GM19238 (cell line): ENCODE results near the gene HAUS5.
"Not testable (repeated sequence)": the region's sequence is repeated elsewhere in the genome, so short reads cannot be mapped to it uniquely, and the experiment has no call there.

ENCODE experiments used
- DNase-seq: peaks from one replicate; pipeline ENCODE4 v3.0.0; 2011; ENCODE audit warnings: low spot score; ENCODE audit not compliant: insufficient read length

HAUS5 gene

GRCh38 chr19:35642798-35643254 is 30.3 kb downstream of the HAUS5 start:
- DNase-seq: no peak

DNA sequence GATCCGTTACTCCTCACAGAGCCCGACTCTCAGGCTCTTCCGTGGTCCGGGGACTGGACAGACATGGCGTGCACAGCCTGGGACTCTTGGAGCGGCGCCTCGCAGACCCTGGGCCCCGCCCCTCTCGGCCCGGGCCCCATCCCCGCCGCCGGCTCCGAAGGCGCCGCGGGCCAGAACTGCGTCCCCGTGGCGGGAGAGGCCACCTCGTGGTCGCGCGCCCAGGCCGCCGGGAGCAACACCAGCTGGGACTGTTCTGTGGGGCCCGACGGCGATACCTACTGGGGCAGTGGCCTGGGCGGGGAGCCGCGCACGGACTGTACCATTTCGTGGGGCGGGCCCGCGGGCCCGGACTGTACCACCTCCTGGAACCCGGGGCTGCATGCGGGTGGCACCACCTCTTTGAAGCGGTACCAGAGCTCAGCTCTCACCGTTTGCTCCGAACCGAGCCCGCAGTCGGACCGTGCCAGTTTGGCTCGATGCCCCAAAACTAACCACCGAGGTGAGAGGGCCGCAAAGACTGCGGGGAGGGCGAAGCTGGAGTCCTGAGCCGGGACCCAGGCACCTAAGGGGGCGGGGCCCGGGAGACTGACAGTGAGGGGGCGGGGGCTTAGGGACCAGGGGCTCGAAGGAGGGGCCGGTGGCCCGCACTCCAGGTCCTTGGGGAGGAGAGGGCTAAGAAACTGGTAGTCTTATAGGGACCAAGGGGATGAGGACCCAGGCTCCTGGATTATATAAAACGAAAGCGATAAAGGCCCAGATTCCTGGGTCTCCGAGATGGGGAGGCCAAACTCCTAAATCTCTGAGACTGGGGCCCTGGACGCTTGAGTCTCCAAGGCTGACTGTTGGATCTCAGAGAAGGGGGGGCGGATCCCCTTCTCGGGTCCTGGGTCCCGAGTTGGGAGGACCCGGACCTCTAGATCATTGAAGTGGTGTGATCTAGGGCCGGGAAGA is 31.0 kb downstream of the HAUS5 start:
- DNase-seq: peak; percentile 88

DNA sequence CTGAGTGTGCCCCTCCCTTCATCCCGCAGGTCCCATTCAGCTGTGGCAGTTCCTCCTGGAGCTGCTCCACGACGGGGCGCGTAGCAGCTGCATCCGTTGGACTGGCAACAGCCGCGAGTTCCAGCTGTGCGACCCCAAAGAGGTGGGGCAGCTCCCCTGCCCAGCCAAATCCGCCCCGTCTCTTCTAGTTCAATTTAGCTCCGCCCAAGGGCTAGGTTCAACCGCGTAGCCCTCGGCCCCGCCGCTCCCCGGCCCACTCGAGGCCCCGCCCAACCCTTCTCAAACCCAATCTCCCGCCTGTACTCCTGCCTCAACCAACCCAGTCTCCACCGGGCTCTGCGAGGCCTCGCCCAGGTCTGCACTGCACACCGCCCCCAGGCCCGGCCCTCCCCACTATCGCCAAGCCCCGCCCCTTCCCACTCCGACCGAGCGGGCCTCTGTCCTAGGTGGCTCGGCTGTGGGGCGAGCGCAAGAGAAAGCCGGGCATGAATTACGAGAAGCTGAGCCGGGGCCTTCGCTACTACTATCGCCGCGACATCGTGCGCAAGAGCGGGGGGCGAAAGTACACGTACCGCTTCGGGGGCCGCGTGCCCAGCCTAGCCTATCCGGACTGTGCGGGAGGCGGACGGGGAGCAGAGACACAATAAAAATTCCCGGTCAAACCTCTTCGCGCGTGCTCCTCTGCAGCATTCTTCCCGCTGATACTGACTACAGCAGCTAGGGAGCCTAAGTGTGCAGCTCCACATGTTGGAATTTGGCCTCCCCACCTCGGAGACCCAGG is 31.9 kb downstream of the HAUS5 start:
- peak; percentile 95 for DNase-seq

DNA sequence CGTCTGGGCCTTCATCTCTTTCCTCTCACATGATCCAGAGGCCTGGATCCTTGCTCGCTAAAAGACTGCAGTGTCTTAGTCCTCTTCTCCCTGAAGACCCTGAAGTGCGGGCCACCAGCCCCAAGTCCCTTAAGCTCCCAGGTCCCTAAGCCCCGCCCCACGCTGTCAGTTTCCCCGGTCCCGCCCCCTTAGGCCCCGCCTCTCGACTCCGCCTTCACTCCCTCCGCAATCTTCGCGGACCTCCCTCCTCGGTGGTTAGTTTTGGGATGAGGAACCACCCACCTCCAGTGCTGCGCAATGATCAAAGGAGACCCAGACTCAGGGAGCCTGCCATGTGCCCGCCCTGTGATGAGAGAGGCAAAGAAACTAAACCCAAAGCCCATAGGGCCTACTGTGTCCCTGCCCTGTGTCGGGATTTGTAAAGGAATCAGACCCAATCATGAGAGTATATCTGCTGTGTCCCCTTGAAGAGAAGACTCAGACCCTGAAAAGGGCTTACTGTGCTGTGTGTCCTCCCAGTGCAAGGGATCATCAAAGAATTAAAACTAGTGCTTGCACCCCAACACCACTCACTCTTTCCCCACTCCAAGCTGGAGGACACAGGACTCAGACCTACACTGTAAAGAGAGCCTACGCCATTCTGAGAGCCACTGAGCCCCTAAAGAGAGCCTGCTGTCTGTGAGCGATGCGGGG is 32.6 kb downstream of the HAUS5 start:
- DNase-seq: peak; percentile 35

DNA sequence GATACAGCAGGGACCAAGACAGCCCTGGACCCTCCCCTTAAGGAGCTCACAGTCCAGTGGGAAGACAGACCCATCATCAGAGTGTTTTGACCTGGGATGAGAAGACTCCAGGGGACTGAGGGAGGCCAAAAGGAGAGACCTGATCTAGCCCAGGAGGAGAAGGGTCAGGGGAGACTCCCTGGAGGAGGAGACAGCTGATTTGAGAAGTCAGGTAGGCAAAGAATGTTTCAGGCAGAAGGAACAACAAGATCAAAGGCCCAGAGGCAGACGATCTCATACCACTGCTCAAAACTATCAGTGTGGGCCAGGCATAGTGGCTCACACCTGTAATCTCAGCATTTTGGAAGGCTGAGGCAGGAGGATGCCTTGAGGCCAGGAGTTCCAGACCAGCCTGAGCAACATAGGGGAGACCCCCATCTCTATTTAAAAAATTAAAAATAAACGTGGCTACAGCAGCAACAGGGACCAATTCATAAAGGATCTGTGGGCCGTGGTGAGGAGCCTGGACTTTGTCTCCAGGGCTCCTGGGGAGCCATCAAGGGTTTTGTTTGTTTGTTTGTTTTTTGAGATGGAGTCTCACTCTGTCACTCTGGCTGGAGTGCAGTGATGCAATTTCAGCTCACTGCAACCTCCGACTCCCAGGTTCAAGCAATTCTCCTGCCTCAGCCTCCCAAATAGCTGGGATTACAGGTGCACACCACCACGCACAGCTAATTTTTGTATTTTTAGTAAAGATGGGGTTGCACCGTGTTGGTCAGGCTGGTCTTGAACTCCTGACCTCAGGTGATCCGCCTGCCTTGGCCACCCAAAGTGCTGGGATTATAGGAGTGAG is 33.4 kb downstream of the HAUS5 start:
- DNase-seq: no peak

DNA sequence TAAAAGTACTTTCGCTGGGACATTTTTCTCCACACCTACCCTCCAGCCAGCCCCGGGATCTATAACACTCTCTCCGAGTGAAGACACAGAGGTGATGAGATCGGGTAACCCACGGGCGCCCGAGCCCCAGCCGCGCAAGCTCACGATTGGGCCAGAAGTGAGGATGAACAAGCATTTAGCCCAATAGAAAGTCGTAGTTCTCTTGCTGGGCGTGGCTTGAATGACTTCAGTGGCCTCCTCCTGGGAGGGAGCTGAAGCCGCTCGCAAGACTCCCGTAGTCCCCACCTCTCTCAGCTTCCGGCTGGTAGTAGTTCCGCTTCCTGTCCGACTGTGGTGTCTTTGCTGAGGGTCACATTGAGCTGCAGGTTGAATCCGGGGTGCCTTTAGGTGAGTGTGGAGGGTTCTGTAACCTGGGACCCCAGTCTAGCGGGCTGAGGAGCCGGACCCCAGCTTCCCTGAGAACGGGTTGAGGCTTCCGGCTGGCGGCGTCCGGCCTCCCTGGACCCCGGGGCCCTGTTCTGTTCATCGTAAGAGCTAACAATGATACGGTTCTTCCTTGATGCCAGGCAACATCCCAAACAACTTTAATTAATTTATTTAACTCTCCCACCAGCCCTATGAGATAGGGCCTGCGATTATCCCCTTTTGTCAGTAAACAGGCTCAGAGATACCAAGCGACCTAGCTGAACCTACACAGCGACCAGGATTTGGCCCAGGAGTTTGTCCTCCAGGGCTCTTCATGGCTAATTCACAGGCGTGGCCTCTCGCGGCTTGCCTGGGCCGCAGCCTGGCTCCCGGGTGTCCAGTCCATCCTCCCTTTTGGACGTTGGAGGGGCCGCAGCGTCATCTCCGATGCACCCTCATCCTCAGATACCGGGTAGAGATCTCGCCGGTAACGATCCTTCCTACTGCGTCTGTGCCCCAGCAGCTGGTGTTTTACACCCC is 35.8 kb downstream of the HAUS5 start, which contains the start of gene COX6B1:
TSS of gene COX6B1 (plus strand) at position 307 of the 945 bp plus-strand sequence. CDS start 2,921 bp downstream, outside the sequence.
- DNase-seq: peak; percentile 97

GRCh38 chr19:35650581-35650980 is 38.0 kb downstream of the HAUS5 start:
- no peak for DNase-seq

- DNase-seq: not testable (repeated sequence)
These were observed 42.3 kb downstream of the HAUS5 start for GRCh38 chr19:35654828-35655227.

DNA sequence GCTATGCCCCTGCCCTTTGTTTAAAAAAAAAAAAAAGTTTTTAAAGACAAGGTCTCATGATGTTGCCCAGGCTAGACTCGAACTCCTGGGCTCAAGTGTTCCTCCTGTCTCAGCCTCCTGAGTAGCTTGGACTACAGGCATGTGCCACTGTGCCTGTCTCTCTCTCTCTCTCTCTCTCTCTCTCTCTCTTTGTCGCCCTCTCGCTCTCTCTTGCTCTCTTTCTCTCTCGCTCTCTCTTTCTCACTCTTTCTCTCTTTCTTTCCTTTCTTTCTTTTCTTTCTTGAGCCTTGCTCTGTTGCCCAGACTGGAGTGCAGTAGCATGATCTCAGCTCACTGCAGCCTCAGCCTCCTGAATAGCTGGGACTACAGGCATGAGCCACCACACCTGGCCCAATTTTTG is 43.1 kb downstream of the HAUS5 start:
- no peak for DNase-seq

- no peak for DNase-seq
These were observed 44.2 kb downstream of the HAUS5 start for GRCh38 chr19:35656700-35657099.

DNA sequence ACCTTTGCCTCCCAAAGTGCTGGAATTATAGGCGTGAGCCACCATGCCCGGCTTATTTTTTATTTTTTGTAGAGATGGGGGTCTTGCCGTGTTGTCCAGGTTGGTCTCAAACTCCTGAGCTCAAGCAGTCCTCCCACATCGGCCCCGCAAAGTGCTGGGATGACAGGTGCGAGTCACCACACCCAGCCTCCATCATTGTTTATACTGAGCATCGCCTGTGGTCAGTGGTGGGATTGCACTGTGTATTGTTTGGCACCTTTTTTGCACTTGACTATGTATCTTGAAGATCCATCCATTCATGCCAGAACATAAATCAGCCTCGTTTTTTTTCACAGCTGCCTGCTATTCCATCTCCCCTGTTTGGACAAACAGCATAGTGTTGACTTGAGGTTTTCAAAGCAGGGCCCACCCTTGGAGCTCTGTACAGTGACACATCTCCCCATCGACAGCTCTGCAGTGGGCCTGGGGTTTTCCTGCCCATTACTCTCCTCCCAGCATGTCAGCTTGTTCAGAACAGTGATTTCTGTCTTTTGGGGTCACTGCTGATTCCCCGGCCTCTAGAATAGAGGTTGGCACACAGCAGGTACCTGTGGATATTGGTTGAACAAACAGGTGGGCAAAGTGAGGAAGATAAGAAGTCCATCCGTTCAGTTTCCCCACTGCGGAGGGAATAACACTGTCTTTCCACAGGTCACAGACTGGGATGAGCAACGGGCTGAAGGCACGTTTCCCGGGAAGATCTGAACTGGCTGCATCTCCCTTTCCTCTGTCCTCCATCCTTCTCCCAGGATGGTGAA is 45.6 kb downstream of the HAUS5 start:
- DNase-seq: no peak

GRCh38 chr19:35661995-35662340 is 49.4 kb downstream of the HAUS5 start:
- DNase-seq: no peak

DNA sequence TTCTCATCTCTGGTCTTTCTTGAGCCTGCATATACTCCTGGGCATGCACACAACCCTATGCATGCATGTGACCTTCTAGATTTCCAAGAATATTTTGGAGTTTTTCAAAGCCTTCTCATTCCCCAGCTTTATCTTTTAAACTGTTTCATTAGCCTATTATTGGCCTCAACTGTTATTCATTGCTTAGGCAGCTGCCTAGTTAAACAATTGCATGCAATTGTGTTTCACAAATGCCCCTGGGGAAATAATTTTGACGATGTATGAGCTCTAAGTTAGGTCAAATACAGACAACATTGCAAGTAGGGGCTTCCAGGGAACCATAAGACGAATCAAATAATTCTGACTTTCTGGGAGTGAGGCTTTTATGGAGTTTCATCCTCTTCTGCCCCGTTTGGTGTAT is 51.4 kb downstream of the HAUS5 start:
- no peak for DNase-seq

DNA sequence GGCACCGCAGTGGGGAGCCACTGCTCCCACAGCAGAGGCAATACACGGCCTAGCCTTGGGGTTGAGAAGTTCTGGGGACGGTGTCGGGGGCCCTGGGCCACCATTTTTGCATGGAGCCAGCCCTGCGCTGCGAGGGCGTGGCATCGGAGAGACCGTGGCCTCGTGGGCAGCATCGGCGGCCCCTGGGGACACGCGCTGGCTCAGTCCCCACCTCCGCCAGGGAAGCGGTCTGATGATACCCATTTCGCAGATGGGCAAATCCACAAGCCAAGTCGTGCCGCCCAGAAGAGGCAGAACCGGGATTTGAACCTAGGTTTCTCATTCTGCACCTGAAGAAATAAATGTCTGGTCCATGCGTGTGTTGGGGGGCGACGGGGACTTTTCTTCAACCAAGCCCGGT is 52.6 kb downstream of the HAUS5 start:
- no peak for DNase-seq

DNA sequence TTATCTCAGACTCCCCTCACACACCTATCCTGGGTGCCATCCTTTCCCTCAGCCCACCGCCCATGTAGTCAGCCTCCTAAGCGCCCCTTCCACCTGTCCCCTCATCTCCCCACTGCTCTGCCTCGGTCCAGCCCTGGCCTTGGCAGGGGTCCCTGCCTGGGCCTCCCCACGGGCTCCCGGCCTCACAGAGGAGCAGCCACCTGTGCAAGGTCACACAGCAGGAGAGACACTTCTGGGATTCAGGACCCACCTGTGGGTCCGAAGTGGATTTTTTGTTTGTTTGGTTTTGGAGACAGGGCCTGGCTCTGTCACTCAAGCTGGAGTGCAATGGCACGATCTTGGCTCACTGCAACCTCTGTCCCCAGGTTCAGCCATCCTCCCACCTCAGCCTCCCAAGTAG is 53.1 kb downstream of the HAUS5 start:
- no peak for DNase-seq

DNA sequence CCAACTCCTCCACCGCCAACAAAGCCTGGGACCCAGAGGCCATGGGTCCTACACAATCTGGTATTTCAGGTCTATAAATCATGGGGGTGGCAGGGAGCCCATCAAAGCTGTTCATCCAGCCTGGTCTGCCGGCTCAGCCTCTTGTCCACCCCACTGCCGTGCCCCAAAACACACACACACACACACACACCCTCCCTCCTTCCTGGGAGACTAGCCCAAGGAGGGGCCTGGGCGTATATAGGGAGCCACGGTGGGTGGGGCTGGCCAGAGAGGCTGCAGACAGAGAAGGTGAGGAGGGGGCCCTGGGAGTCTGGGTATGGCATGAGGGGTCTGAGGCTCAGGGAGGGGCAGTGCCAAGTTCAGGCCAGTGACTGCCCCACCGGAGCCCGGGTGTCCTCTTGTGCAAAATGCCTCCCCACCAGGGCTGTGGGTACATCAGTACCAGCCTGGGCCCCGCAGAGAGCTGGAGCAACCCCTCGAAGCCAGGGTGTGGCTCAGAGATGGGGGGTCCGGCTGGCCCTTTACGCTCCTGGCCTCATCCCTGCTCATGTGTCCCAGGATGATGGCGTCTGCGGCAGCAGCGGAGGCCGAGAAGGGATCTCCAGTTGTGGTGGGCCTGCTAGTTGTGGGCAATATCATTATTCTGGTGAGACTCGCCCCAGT is 53.8 kb downstream of the HAUS5 start, which contains the start of gene UPK1A:
TSS of gene UPK1A (plus strand) at position 267 of the 663 bp plus-strand sequence. CDS start at position 563, 296 bp downstream.
- DNase-seq: no peak

DNA sequence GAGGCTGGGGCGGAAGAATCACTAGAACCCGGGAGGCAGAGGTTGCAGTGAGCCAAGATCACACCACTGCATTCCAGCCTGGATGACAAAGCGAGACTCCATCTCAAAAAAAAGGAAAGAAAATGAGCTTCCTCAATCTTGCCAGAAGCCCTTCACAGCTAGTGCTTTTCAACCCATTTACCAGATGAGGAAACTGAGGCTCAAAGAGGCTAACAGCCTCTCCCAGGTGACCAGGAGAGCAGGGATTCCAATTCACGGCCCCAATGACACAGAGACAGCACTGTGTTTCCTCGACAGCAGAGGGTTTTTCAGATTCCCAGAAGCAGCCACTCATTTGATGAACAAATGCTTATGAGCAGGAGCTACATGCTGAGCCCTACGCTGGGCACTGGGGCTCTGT is 57.0 kb downstream of the HAUS5 start:
- DNase-seq: no peak

DNA sequence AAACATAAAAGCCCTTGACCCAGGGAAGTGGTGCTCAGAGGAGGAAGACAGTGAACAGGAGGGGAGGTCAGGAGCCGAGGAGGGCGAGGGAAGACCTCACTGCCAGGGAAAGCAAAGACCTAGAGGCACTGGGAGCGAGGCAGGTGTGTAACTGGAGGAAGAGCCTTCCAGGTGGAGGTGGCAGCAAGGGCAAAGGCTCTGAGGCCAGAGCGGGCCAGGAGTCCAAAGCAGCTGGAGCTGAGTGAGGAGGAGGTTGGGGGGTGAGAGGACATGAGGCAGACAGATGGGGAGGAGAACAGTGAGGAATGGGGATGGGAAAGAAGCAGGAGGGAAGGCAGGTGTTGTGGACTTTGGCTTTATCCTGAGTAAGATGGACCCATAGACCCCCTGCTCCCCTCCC is 57.4 kb downstream of the HAUS5 start:
- no peak for DNase-seq
